Measurements from ENCODE around the gene VIPR1. TPM values are rescaled to one million over a fixed set of nuclear protein-coding genes. Genes with fewer than 3 reads are reported as not detected.
"Not testable (repeated sequence)": the region's sequence is repeated elsewhere in the genome, so short reads cannot be mapped to it uniquely, and the experiment has no call there.

The VIPR1 gene
- total RNA-seq, 3 donors from 2014 or later = 2.2 to 4.7 (median 4.6) TPM

GRCh38 chr3:42579346-42579745 lies 76.9 kb downstream of the VIPR1 start:
- Mint-ChIP-seq H3K9me3 (peaks cover 11% of the 10 kb centered on the region), H3K36me3 (ENCODE audit: insufficient read depth) (peaks cover 24% of the 10 kb centered on the region), H3K4me1 (ENCODE audit: low read depth) (peaks cover 43% of the 10 kb centered on the region)
- ATAC-seq; H3K27me3 Mint-ChIP-seq (ENCODE audit: low read depth); H3K4me3 Mint-ChIP-seq; DNase-seq: not testable (repeated sequence)

DNA sequence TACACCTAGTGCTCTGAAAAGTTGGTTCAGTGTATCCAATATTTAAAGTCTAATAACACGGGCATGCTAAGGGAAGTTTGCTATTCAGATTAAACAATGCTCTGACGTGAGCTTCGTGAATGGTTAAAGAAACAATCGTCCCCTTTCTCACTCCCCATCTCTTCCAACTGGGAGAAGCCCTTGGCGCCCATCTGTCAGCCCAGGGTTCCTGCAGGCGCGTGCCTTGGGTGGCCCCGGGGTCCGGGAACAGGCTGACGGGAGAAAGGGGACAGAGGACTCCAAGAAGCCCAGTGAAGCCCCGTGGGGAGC lies 78.9 kb downstream of the VIPR1 start:
- peak overlapping the region; percentile 89 for H3K4me3 Mint-ChIP-seq
- peaks cover 41% of the 10 kb centered on the region for H3K4me1 Mint-ChIP-seq (ENCODE audit: low read depth)
- no peaks in the 10 kb centered on the region for H3K27me3 Mint-ChIP-seq (ENCODE audit: low read depth)
- DNase-seq = no peak
- no peak for ATAC-seq
- peaks cover 3% of the 10 kb centered on the region for H3K9me3 Mint-ChIP-seq
- H3K36me3 Mint-ChIP-seq (ENCODE audit: insufficient read depth) = peaks cover 10% of the 10 kb centered on the region

DNA sequence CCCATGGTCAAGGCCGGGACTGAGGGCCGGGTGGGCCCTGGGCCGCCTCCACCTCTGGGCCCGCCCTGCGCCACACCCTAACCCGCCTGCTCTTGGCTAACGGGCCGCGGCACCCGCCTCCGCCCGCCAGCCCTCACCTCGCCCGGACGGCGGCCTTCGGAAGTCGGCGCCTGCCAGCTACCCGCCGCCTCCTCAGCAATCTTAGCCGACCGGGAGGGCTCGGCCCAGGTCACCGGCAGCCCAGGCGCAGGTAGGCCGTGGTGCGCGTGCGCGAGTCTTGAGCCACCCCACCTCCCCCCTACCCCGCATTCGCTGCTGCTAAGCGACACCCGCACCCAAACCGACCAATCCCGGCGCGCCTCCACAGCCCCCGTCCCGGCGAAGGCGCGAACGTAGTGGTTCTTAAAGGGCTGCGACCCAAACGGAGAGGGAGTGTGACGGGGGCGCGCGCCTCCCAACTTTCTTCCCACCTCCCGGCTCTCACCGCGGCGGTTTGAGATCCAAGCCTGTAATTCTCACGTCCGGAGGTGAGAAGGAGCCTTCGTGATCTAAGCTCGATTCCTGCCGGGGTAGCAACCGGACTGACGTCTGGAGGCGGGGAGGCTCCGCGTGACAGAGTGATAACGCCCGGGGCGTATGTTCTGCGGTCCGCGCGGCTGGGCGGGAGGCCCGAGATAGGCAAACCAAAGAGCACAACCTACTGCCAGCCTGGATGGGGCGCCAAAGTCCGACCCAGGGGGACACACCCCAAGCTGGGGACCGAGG lies 79.4 kb downstream of the VIPR1 start, which contains the start of gene SEC22C:
Gene SEC22C (minus strand): TSS at position 259 of the 765 bp plus-strand sequence. CDS start 12,921 bp downstream, outside the sequence.
- peaks cover 3% of the 10 kb centered on the region for H3K9me3 Mint-ChIP-seq
- H3K27me3 Mint-ChIP-seq (ENCODE audit: low read depth) = no peaks in the 10 kb centered on the region
- peaks cover 40% of the 10 kb centered on the region for H3K4me1 Mint-ChIP-seq (ENCODE audit: low read depth)
- H3K4me3 Mint-ChIP-seq = peak within 1 kb of the TSS; percentile 89
- ATAC-seq (peak; percentile 93 to 95), DNase-seq (peak; percentile 93)
- peaks cover 10% of the 10 kb centered on the region for H3K36me3 Mint-ChIP-seq (ENCODE audit: insufficient read depth)

DNA sequence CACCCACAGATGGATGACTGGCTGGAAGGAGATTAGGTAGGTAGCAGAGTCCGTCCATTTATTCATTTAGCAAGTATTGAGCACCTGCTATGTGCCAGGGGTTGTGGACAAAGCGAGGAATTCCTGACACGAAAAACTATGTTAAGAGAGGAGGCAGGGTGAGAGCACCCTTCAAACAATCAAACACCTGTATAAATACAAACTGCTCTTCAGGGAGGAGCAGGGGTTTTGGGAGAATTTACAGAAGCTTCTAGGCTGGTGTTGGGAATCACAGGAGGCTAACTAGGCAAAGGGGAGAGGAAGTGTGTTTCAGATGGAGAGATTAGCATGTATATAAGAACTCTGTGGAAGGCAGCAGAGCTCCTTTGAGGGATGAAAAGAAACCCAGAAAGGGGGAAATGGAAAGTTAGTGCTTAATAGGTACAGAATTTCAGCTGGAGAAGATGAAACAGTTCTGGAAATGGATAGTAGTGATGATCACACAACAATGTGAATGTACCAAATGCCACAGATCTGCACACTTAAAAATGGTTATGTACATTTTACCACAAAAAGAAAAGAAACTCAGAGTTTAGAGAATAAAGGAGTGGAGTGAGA lies 80.1 kb downstream of the VIPR1 start:
- H3K4me1 Mint-ChIP-seq (ENCODE audit: low read depth) = peaks cover 36% of the 10 kb centered on the region
- H3K27me3 Mint-ChIP-seq (ENCODE audit: low read depth) = no peaks in the 10 kb centered on the region
- peak overlapping the region; percentile 89 for H3K4me3 Mint-ChIP-seq
- H3K36me3 Mint-ChIP-seq (ENCODE audit: insufficient read depth) = peaks cover 7% of the 10 kb centered on the region
- H3K9me3 Mint-ChIP-seq = peaks cover 3% of the 10 kb centered on the region
- no peak for ATAC-seq
- DNase-seq = no peak

Other genes with a start within 250 kb of the VIPR1 start
- not detected for gene CCK, start 236.5 kb upstream of the VIPR1 start, total RNA-seq
- not detected for gene LYZL4, start 92.0 kb upstream of the VIPR1 start, total RNA-seq
- gene SEC22C, start 79.3 kb downstream of the VIPR1 start, total RNA-seq = 10 to 100 TPM; 32.0 to 35.3 (median 35.1) TPM
- gene SS18L2, start 88.2 kb downstream of the VIPR1 start, total RNA-seq = 10 to 100 TPM; 68.8 to 79.1 (median 72.6) TPM
- 10 to 100 TPM; 44.2 to 48.1 (median 46.7) TPM for gene NKTR, start 98.0 kb downstream of the VIPR1 start, total RNA-seq
- gene ZBTB47, start 151.1 kb downstream of the VIPR1 start, total RNA-seq = under 1 TPM; 0.26 to 0.79 (median 0.56) TPM
- gene KLHL40, start 182.9 kb downstream of the VIPR1 start, total RNA-seq = not detected
- gene HHATL, start 200.2 kb downstream of the VIPR1 start, total RNA-seq = not detected